ENCODE results near the gene FAM3B. TPM values are rescaled to one million over a fixed set of nuclear protein-coding genes. Genes with fewer than 3 reads are reported as not detected.

FAM3B gene
- total and polyA plus RNA-seq, 9 of the 15 experiments (the other 6 are each of a cell fraction or from before 2014, with no cell fraction given): 0.04 to 0.18 (median 0.12) TPM; not detected in 5

- peak; percentile 59 for TF ChIP-seq VEZF1 (CRISPR knock-in tag; IDR thresholded peaks at IDR 0.05)
- TF ChIP-seq SIX5 (IDR thresholded peaks at IDR 0.05; ENCODE audit: borderline replicate concordance in 1 of 2, insufficient read depth in 1 of 2, low read depth in 1 of 2, low read length in 2 of 2): no peak
- no peak for TF ChIP-seq SMAD3 (CRISPR knock-in tag; conservative IDR thresholded peaks at IDR 0.05)
- no peak for TF ChIP-seq TAF15 (IDR thresholded peaks at IDR 0.05; ENCODE audit: low read depth, low read length)
- TF ChIP-seq USF1 (CRISPR knock-in tag; IDR thresholded peaks at IDR 0.05): no peak
- no peak for TF ChIP-seq POLR3G (IDR thresholded peaks at IDR 0.05; ENCODE audit: extremely low read depth, insufficient read length, insufficient replicate concordance)
- TF ChIP-seq NCOA2 (IDR thresholded peaks at IDR 0.05; ENCODE audit: partially characterized antibody in 2 of 2): no peak
- peak; percentile 61 for TF ChIP-seq TFE3 (CRISPR knock-in tag; IDR thresholded peaks at IDR 0.05)
- peak in 2 of 3 experiments; percentile 71 to 96; a peak in 4 of 6 replicates for TF ChIP-seq ZBTB11 (CRISPR knock-in tag; IDR thresholded peaks at IDR 0.05)
- TF ChIP-seq HNRNPL (IDR thresholded peaks at IDR 0.05; ENCODE audit: low read depth, low read length): no peak
- no peak for TF ChIP-seq MAZ (CRISPR knock-in tag; conservative IDR thresholded peaks at IDR 0.05 in 1 of 2, IDR thresholded peaks at IDR 0.05 in 1 of 2)
- no peak for TF ChIP-seq SIRT6 (IDR thresholded peaks at IDR 0.05; ENCODE audit: low read depth, low read length)
- no peak for TF ChIP-seq C11orf30 (IDR thresholded peaks at IDR 0.05; ENCODE audit: low read depth)
- TF ChIP-seq DACH1 (IDR thresholded peaks at IDR 0.05; ENCODE audit: partially characterized antibody): no peak
- no peak for TF ChIP-seq WHSC1 (IDR thresholded peaks at IDR 0.05; ENCODE audit: low read length)
- TF ChIP-seq SP1 (CRISPR knock-in tag; IDR thresholded peaks at IDR 0.05): no peak
- no peak for TF ChIP-seq E2F5 (CRISPR knock-in tag; IDR thresholded peaks at IDR 0.05)
- peak; percentile 83 for TF ChIP-seq RFX1 (IDR thresholded peaks at IDR 0.05)
- TF ChIP-seq ZNF197 (CRISPR knock-in tag; IDR thresholded peaks at IDR 0.05; ENCODE audit: low read depth): no peak
Measured at GRCh38 chr21:41366522-41367151, 50.0 kb downstream of the FAM3B start (continued).
